ENCODE data around the gene MSRB2. TPM values are rescaled to one million over a fixed set of nuclear protein-coding genes. Genes with fewer than 3 reads are reported as not detected.

The MSRB2 gene
- total RNA-seq, 1 donor from 2014 or later, result 4.1 TPM

DNA sequence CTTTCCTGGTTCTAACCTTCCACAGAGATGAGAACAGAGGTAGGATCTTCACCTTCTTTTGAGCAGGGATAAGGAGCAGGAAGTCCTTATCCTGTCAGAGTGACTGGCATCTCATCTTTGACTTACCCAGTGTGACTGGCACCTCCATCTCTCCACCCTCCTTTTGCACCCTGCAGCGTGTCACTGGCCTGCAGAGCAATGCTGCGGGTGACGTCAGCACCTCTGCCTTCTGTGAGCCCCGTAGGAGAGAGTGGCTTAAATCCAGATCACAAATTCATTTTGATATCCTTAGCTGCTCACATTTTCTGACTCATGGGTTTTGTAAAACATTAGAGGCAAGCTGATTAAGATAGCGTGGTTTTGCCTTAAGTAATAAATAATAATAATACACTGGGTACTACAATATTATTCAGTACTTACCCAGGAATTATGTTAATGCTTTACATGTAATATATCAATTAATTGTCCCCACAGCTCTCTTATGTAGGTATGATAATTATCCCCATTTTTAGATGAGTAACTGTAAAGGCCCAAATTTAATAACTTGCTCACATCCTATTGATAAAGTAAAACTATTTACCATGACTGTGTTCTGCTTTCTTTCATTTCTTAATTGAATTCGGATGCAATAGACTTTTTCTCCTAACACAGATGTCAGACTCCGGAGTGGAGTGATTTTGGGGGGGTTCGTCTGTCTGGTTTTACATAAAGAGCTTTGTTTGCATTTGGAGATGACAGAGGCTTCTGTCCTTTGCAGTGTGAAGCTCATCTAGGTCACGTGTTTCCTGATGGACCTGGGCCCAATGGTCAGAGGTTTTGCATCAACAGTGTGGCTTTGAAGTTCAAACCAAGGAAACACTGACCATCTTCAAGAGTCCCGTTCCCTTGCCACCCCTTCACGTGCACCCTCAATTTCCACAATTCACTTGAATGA, 24.9 kb downstream of the MSRB2 start:
- H3K9me3 Mint-ChIP-seq, result no peaks in the 10 kb centered on the region
- ATAC-seq (ENCODE audit: low read depth), result no peak
- H3K4me1 Mint-ChIP-seq, result no peaks in the 10 kb centered on the region
- no peak overlapping the region for H3K27ac Mint-ChIP-seq
- DNase-seq, result no peak
- H3K36me3 Mint-ChIP-seq (ENCODE audit: low read depth), result peaks cover 17% of the 10 kb centered on the region
- no peak for TF ChIP-seq CTCF (IDR thresholded peaks at IDR 0.05)
- intact Hi-C loops (cut with micrococcal nuclease), result no loop called here
- H3K4me3 Mint-ChIP-seq, result no peak overlapping the region
- H3K27me3 Mint-ChIP-seq, result no peaks in the 10 kb centered on the region
- ChIA-PET CTCF (no interaction called here), POLR2A (no interaction called here)

GRCh38 chr10:23121135-23121534, 25.8 kb downstream of the MSRB2 start:
- Mint-ChIP-seq H3K9me3 (no peaks in the 10 kb centered on the region), H3K36me3 (ENCODE audit: low read depth) (peaks cover 17% of the 10 kb centered on the region), H3K27ac (no peak overlapping the region), H3K27me3 (no peaks in the 10 kb centered on the region), H3K4me1 (no peaks in the 10 kb centered on the region), H3K4me3 (no peak overlapping the region)
- intact Hi-C loops (cut with micrococcal nuclease), result no loop called here
- ATAC-seq (ENCODE audit: low read depth) (no peak), DNase-seq (no peak)
- POLR2A ChIA-PET, result no interaction called here
- CTCF ChIA-PET, result no interaction called here
- no peak for TF ChIP-seq CTCF (IDR thresholded peaks at IDR 0.05)

- intact Hi-C loops (cut with micrococcal nuclease), result no loop called here
- ATAC-seq (ENCODE audit: low read depth) (no peak), DNase-seq (no peak)
- POLR2A ChIA-PET, result no interaction called here
- H3K27ac Mint-ChIP-seq, result no peak overlapping the region
- TF ChIP-seq CTCF (IDR thresholded peaks at IDR 0.05), result no peak
- CTCF ChIA-PET, result no interaction called here
- peaks cover 18% of the 10 kb centered on the region for H3K27me3 Mint-ChIP-seq
- no peaks in the 10 kb centered on the region for H3K36me3 Mint-ChIP-seq (ENCODE audit: low read depth)
- no peak overlapping the region for H3K4me3 Mint-ChIP-seq
- no peaks in the 10 kb centered on the region for H3K4me1 Mint-ChIP-seq
- H3K9me3 Mint-ChIP-seq, result peaks cover 3% of the 10 kb centered on the region
Measured at GRCh38 chr10:23136462-23136861, 41.1 kb downstream of the MSRB2 start.

GRCh38 chr10:23139677-23140076, 44.3 kb downstream of the MSRB2 start:
- Mint-ChIP-seq H3K4me3 (no peak overlapping the region), H3K27me3 (peaks cover 15% of the 10 kb centered on the region), H3K27ac (no peak overlapping the region), H3K9me3 (peaks cover 3% of the 10 kb centered on the region), H3K36me3 (ENCODE audit: low read depth) (no peaks in the 10 kb centered on the region), H3K4me1 (no peaks in the 10 kb centered on the region)
- CTCF ChIA-PET, result no interaction called here
- no peak for TF ChIP-seq CTCF (IDR thresholded peaks at IDR 0.05)
- intact Hi-C loops (cut with micrococcal nuclease), result no loop called here
- ATAC-seq (ENCODE audit: low read depth), result no peak
- POLR2A ChIA-PET, result no interaction called here
- DNase-seq, result no peak

DNA sequence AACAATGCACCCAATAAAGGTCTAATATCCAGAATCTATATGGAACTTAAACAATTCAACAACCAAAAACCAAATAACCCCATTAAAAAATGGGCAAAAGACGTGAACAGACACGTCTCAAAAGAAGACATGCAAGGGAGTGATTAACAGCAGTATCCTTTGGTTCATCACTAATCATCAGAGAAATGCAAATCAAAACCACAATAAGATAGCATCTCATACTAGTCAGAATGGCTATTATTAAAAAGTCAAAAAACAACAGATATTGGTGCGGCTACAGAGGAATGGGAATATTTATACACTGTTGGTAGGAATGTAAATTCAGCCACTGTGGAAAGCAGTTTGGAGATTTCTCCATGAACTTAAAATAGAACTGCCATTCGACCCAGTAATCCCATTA, 46.6 kb downstream of the MSRB2 start:
- no peak for DNase-seq
- CTCF ChIA-PET, result no interaction called here
- Mint-ChIP-seq H3K4me1 (no peaks in the 10 kb centered on the region), H3K27me3 (peaks cover 12% of the 10 kb centered on the region), H3K36me3 (ENCODE audit: low read depth) (no peaks in the 10 kb centered on the region), H3K9me3 (no peaks in the 10 kb centered on the region), H3K27ac (no peak overlapping the region), H3K4me3 (no peak overlapping the region)
- TF ChIP-seq CTCF (IDR thresholded peaks at IDR 0.05), result no peak
- intact Hi-C loops (cut with micrococcal nuclease), result no loop called here
- POLR2A ChIA-PET, result no interaction called here
- no peak for ATAC-seq (ENCODE audit: low read depth)
